Ovary (tissue), 9 donors: ENCODE results near the gene RNF34. TPM values are rescaled to one million over a fixed set of nuclear protein-coding genes. Genes with fewer than 3 reads are reported as not detected.

Experiments used
- DNase-seq, 5 donors: peaks; one replicate each; pipeline ENCODE4 v3.0.0-alpha.2; 2019 to 2020
- H3K27ac ChIP-seq, 2 donors: fragments of 200-600 bp; one replicate each; pipeline versions ENCODE4 v1.5.1 to v1.8.0; 2019 to 2022
- H3K27me3 ChIP-seq: fragments of 200-600 bp; one replicate; pipeline ENCODE4 v1.8.0; 2022
- H3K36me3 ChIP-seq: fragments of 200-600 bp; sonication (generic); one replicate; pipeline ENCODE4 v1.5.1; 2019
- H3K4me1 ChIP-seq: one replicate; pipeline ENCODE4 v1.8.1; 2013; ENCODE audit warnings: mild to moderate bottlenecking, moderate library complexity; ENCODE audit not compliant: insufficient read depth
- H3K4me3 ChIP-seq: fragments of 200-600 bp; sonication (generic); one replicate; pipeline ENCODE4 v1.5.1; 2017
- H3K9me3 ChIP-seq, 2 donors: fragments of 200-600 bp in 1 of 2; sonication (generic) in 1 of 2; one replicate each; pipeline versions ENCODE4 v1.5.1 to v1.8.1; 2013 to 2019; ENCODE audit warnings: mild to moderate bottlenecking in 1 of 2, moderate library complexity in 1 of 2
- EP300 ChIP-seq: sonication (generic); formaldehyde crosslinking; IDR thresholded peaks from one replicate; pipeline ENCODE4 v1.6.1; 2017; ENCODE audit warnings: antibody characterized with exemption
- POLR2A ChIP-seq: fragments of 450-650 bp; IDR thresholded peaks from one replicate; pipeline ENCODE4 v1.6.1; 2017; ENCODE audit warnings: antibody characterized with exemption, mild to moderate bottlenecking, moderate library complexity
- WGBS, 3 donors: extraction: QIAGEN DNeasy Blood & Tissue Kit in 1 of 3; methylation state at CpG; one replicate each; pipeline versions ENCODE4 v1.1.5 to v1.1.7; 2013 to 2017; 5-methylcytosine and 5-hydroxymethylcytosine counted together
- intact Hi-C, 4 donors: fragments of 100-400 bp; cut with DNase I; formaldehyde crosslinking; loops; one replicate each; pipeline versions ENCODE4 v1.11.0 to v1.15.1; 2022 to 2023
- polyA plus RNA-seq, 2 donors: library from polyadenylated mRNA; stranded (reverse); fragments of 200-250 nt in 1 of 2; fragments of 350-450 nt in 1 of 2; fragmentation: Illumina TruSeq in 1 of 2; extraction: RNeasy Lipid Tissue Mini Kit (QIAGEN cat#74804) in 1 of 2; gene quantifications; one replicate each; pipeline ENCODE4 v1.2.3, GENCODE V29; 2013 to 2014
- total RNA-seq, 7 donors: library from RNA; depleted of rRNA in 2 of 7; stranded (reverse); fragments of >200 nt in 2 of 7; fragmentation: NEBNext Ultra II Directional in 3 of 7; extraction: Animal tissue kit (Norgen Biotek cat#: 25700) in 3 of 7; gene quantifications; one replicate each; pipeline versions ENCODE4 v1.1.0 to v1.2.4, GENCODE V29; 2016 to 2023
- TF ChIP-seq, protein P1 (sequence below), 3 donors: fragments of 450-650 bp in 2 of 3; fragments of 200-600 bp in 1 of 3; IDR thresholded peaks; one replicate each; pipeline versions ENCODE4 v1.5.1 to v1.8.0; 2016 to 2022; ENCODE audit warnings: antibody characterized with exemption in 3 of 3, mild to moderate bottlenecking in 1 of 3
- donor health status: DM: no; HTN: no; CAD: no; lungs with moderate emphysema.
- donor health status: DM: no; HTN: no; CAD: no.
- donor health status: Bipolar disorder and iron deficiency.
- donor health status: DM: yes; HTN: yes; CAD: no.
- donor health status: DM: no; HTN: no; CAD: no.
- donor health status: DM: yes; HTN: yes; CAD: no.

RNF34 gene
- total and polyA plus RNA-seq, 9 donors: 17.3 to 39.8 (median 27.5) TPM

DNA sequence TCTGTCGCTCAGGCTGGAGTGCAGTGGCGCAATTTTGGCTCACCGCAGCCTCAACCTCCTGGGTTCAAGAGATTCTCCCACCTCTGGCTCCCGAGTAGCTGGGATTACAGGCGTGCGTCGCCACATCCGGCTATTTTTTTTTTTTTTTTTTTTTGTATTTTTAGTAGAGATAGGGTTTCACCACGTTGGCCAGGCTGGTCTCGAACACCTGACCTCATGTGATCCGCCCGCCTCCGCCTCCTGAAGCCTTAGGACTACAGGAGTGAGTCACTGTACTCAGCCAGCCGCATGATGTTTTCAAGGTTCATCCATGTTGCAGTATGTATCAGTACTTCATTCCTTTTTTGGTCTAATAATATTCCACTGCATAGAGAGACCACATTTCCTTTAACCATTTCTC is 2.4 kb upstream of the RNF34 start:
- Histone ChIP-seq H3K27me3 (no peaks in the 10 kb centered on the region), H3K27ac (no peak overlapping the region), H3K4me1 (peaks cover 4% of the 10 kb centered on the region), H3K4me3 (no peak overlapping the region), H3K36me3 (no peaks in the 10 kb centered on the region), H3K9me3 (no peaks in the 10 kb centered on the region)
- intact Hi-C loops: no loop called here
- TF ChIP-seq EP300 (no peak), POLR2A (no peak)
- TF ChIP-seq, protein P1, sequence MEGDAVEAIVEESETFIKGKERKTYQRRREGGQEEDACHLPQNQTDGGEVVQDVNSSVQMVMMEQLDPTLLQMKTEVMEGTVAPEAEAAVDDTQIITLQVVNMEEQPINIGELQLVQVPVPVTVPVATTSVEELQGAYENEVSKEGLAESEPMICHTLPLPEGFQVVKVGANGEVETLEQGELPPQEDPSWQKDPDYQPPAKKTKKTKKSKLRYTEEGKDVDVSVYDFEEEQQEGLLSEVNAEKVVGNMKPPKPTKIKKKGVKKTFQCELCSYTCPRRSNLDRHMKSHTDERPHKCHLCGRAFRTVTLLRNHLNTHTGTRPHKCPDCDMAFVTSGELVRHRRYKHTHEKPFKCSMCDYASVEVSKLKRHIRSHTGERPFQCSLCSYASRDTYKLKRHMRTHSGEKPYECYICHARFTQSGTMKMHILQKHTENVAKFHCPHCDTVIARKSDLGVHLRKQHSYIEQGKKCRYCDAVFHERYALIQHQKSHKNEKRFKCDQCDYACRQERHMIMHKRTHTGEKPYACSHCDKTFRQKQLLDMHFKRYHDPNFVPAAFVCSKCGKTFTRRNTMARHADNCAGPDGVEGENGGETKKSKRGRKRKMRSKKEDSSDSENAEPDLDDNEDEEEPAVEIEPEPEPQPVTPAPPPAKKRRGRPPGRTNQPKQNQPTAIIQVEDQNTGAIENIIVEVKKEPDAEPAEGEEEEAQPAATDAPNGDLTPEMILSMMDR (IDR thresholded peaks at IDR 0.05): no peak
- no peak for DNase-seq
- WGBS, 3 donors: 91 to 96% (median 95%) methylated on average over 14 of the region's 14 CpGs

DNA sequence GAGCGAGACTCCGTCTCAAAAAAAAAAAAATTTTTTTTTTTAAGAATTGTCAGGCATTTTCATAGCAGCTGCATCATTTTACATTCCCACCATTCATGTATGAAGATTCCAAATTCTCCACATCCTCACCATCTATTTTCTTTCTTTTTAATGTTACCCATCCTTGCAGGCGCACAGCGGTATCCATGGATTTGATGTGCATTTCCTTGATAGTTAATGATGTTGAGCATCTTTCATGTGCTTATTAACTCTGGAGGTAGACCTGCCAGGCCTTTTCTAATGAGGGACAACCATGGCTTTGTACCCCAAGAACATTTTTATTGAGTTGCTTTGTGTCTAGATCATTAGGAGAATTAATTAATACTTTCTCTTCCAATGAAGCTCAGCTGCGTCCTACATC is 1.6 kb upstream of the RNF34 start:
- H3K27ac ChIP-seq: no peak overlapping the region
- H3K4me1 ChIP-seq: peaks cover 4% of the 10 kb centered on the region
- TF ChIP-seq EP300 (no peak), POLR2A (no peak)
- TF ChIP-seq, protein P1 (IDR thresholded peaks at IDR 0.05): no peak
- no peak overlapping the region for H3K4me3 ChIP-seq
- no peaks in the 10 kb centered on the region for H3K9me3 ChIP-seq
- H3K27me3 ChIP-seq: no peaks in the 10 kb centered on the region
- WGBS, 3 donors: 97 to 98% (median 97%) methylated on average over 5 of the region's 5 CpGs
- DNase-seq: no peak
- H3K36me3 ChIP-seq: no peaks in the 10 kb centered on the region
- intact Hi-C loops: no loop called here

DNA sequence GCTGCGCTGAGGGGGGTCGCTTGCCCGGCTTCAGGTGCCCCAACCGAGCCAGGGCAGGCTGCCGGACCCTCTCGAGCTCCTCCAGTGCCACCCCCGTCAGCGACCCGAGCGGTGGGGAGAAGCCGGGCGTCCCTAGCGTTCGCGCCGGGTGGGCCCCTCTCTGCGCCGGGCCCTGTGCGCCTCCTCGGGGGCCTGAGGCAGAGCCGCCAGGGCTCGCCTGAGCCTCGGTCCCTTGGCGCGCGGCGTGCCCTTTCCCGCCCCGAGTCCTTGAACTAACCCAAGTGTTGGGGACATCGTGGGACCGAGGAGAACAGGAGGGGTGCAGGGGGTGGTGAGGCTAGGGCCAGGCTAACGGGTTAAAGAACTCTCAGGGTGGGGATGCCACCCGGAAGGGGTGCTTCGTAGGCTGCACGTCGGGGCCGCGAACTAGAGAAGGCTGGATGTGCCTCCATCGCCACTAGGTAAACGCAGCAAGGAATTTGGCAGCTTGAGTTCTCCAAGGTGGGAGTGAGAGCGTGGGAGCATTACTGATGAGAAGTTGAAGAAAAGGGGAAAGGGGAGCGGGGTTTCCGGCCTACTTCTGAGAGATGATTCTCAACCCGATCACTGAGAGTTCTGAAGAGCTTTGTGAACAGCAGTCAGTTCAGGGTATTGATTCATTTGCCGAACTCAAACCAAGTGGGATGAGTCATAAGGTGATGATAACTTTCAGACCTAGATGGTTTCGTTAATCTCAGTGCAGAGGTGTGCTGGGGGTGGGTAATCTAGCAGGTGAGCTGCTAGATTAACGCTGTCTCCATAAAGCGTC is 618 bp downstream of the RNF34 start:
- H3K4me3 ChIP-seq: peak overlapping the region; percentile 70
- WGBS, 3 donors: 1 to 2% (median 1%) methylated on average over 43 to 48 of the region's 48 CpGs
- peak overlapping the region; percentile 60 to 82 for H3K27ac ChIP-seq
- intact Hi-C loops: no loop called here
- no peaks in the 10 kb centered on the region for H3K9me3 ChIP-seq
- TF ChIP-seq, protein P1 (IDR thresholded peaks at IDR 0.05): peak in 1 of 3 donors; percentile 32
- no peak for TF ChIP-seq EP300
- H3K27me3 ChIP-seq: no peaks in the 10 kb centered on the region
- H3K36me3 ChIP-seq: no peaks in the 10 kb centered on the region
- DNase-seq: no peak
- peaks cover 4% of the 10 kb centered on the region for H3K4me1 ChIP-seq

DNA sequence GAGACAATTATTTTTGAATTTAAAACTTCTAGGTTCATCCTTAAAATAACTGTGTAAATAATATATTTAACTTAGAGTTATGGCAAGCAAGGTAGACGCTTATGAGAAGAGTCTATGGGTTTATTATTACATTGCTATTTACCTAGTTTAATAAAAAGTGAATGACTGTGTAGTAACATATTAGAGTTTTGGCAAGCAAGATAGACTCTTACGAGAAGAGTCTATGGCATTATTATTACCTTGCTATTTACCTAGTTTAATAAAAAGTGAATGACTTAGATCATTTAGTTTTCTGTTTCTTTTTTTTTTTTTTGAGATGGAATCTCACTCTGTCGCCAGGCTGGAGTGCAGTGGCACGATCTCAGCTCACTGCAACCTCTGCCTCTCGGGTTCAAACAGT is 3.8 kb downstream of the RNF34 start:
- 93 to 96% (median 94%) methylated on average over 5 of the region's 5 CpGs for WGBS, 3 donors
- Histone ChIP-seq H3K4me1 (peaks cover 4% of the 10 kb centered on the region), H3K9me3 (no peaks in the 10 kb centered on the region), H3K4me3 (no peak overlapping the region), H3K27ac (no peak overlapping the region), H3K27me3 (no peaks in the 10 kb centered on the region), H3K36me3 (no peaks in the 10 kb centered on the region)
- intact Hi-C loops: no loop called here
- TF ChIP-seq EP300 (no peak), POLR2A (no peak)
- no peak for DNase-seq

DNA sequence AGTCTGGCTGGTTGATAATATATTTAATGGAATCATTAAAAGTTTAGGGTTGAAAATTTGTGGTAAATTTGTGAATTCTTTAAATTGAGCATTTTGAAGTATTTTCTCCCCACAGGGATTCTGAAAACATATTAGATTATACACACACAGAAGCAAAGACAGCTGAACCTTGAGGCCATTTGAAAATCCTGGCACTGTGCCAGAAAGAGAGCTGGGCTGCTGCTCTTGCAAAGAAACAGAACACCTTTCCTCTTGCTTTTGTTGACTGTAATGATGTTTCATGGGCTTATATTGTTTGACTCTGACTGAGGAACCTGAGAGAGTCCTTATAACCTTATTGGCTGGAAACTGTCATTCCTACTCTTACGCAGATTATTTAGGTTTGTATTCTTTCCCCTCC is 4.8 kb downstream of the RNF34 start:
- Histone ChIP-seq H3K36me3 (no peaks in the 10 kb centered on the region), H3K27me3 (no peaks in the 10 kb centered on the region), H3K9me3 (no peaks in the 10 kb centered on the region), H3K27ac (no peak overlapping the region), H3K4me1 (peaks cover 4% of the 10 kb centered on the region), H3K4me3 (no peak overlapping the region)
- TF ChIP-seq, protein P1 (IDR thresholded peaks at IDR 0.05): no peak
- TF ChIP-seq EP300 (no peak), POLR2A (no peak)
- no peak for DNase-seq
- intact Hi-C loops: no loop called here
- WGBS, 3 donors: 95 to 100% (median 100%) methylated on average over 1 of the region's 1 CpG
